ENCODE data around the gene USP24.

USP24 gene

GRCh38 chr1:55131801-55132200 lies 83.4 kb downstream of the USP24 start:
- TF ChIP-seq ZFX (IDR thresholded peaks at IDR 0.05) (no peak), CTCF (conservative IDR thresholded peaks at IDR 0.05) (no peak)
- no peak overlapping the region for H3K27ac ChIP-seq

- no peak overlapping the region for H3K27ac ChIP-seq
- TF ChIP-seq ZFX (IDR thresholded peaks at IDR 0.05) (no peak), CTCF (conservative IDR thresholded peaks at IDR 0.05) (no peak)
Measured at GRCh38 chr1:55131218-55131617, 83.9 kb downstream of the USP24 start.

GRCh38 chr1:55129194-55129728 lies 85.9 kb downstream of the USP24 start:
- TF ChIP-seq CTCF (conservative IDR thresholded peaks at IDR 0.05) (no peak), ZFX (IDR thresholded peaks at IDR 0.05) (no peak)

GRCh38 chr1:55128418-55128995 lies 86.7 kb downstream of the USP24 start:
- no peak for TF ChIP-seq CTCF (conservative IDR thresholded peaks at IDR 0.05)
- no peak for TF ChIP-seq ZFX (IDR thresholded peaks at IDR 0.05)
- no peak overlapping the region for H3K27ac ChIP-seq

More at GRCh38 chr1:55129194-55129728, 85.9 kb downstream of the USP24 start:
- H3K27ac ChIP-seq, result no peak overlapping the region

GRCh38 chr1:55127827-55128343 lies 87.3 kb downstream of the USP24 start:
- H3K27ac ChIP-seq, result no peak overlapping the region
- TF ChIP-seq ZFX (IDR thresholded peaks at IDR 0.05) (no peak), CTCF (conservative IDR thresholded peaks at IDR 0.05) (no peak)

GRCh38 chr1:55124470-55124869 lies 90.7 kb downstream of the USP24 start:
- TF ChIP-seq CTCF (conservative IDR thresholded peaks at IDR 0.05), result no peak
- no peak for TF ChIP-seq ZFX (IDR thresholded peaks at IDR 0.05)

GRCh38 chr1:55120538-55120937 lies 94.6 kb downstream of the USP24 start:
- no peak overlapping the region for H3K27ac ChIP-seq
- TF ChIP-seq CTCF (conservative IDR thresholded peaks at IDR 0.05), result no peak
- no peak for TF ChIP-seq ZFX (IDR thresholded peaks at IDR 0.05)

More at GRCh38 chr1:55124470-55124869, 90.7 kb downstream of the USP24 start:
- no peak overlapping the region for H3K27ac ChIP-seq

Data from C4-2B (cell line).